MCF 10A (cell line): ENCODE results near the gene FBXW7. TPM values are rescaled to one million over a fixed set of nuclear protein-coding genes. Genes with fewer than 3 reads are reported as not detected.
A peak's percentile ranks its signal among the peaks of the same experiment; 100 is the strongest.

ENCODE experiments used
- BruUV-seq: library from RNA; stranded (reverse); fragments of 400-500 nt; replicated peaks from 2 replicates; lab custom pipeline; 2021; lab: Mats Ljungman, UMichigan
- CTCF ChIA-PET: fragments of 300-600 bp; sonication (Branson Sonifier 250); formaldehyde crosslinking; extraction: SDS; loops from one replicate; lab custom pipeline; 2021; ENCODE audit warnings: antibody characterized with exemption, inconsistent platforms; lab: Yijun Ruan, JAX
- POLR2A ChIA-PET: fragments of 300-600, 350-650 bp; sonication (Branson Sonifier 250); formaldehyde crosslinking; extraction: SDS; loops from one replicate; lab custom pipeline; 2020; ENCODE audit warnings: antibody characterized with exemption, inconsistent platforms; lab: Yijun Ruan, JAX
- DNase-seq: peaks from one replicate; pipeline ENCODE4 v3.0.0-alpha.2; 2018; ENCODE audit not compliant: unreplicated experiment
- H3K27ac Mint-ChIP-seq: one replicate; pipeline ENCODE4 v1.8.0; 2022; ENCODE audit warnings: mild to moderate bottlenecking, low read depth, mixed read lengths; ENCODE audit not compliant: unreplicated experiment
- H3K27me3 Mint-ChIP-seq: one replicate; pipeline ENCODE4 v1.8.0; 2022; ENCODE audit warnings: mixed read lengths; ENCODE audit not compliant: insufficient read depth, unreplicated experiment
- H3K36me3 Mint-ChIP-seq: one replicate; pipeline ENCODE4 v1.8.0; 2022; ENCODE audit warnings: mild to moderate bottlenecking, moderate library complexity, mixed read lengths; ENCODE audit not compliant: insufficient read depth, unreplicated experiment
- H3K4me1 Mint-ChIP-seq: one replicate; pipeline ENCODE4 v1.8.0; 2022; ENCODE audit warnings: mixed read lengths; ENCODE audit not compliant: insufficient read depth, unreplicated experiment
- H3K4me3 Mint-ChIP-seq: one replicate; pipeline ENCODE4 v1.8.0; 2022; ENCODE audit warnings: mild to moderate bottlenecking, moderate library complexity, mixed read lengths; ENCODE audit not compliant: unreplicated experiment
- H3K9me3 Mint-ChIP-seq: one replicate; pipeline ENCODE4 v1.8.0; 2022; ENCODE audit warnings: mixed read lengths; ENCODE audit not compliant: unreplicated experiment
- intact Hi-C: fragments of 100-400 bp; cut with micrococcal nuclease; formaldehyde crosslinking; loops from 2 replicates; pipeline ENCODE4 v1.14.1; 2022
- microRNA-seq: library from miRNA; unstranded; fragments of <30 nt; microRNA quantifications from one replicate; pipeline ENCODE4 v1.2.0, GENCODE V29; 2022
- total RNA-seq: library from RNA; stranded (reverse); gene quantifications from 2 replicates; pipeline ENCODE4 v1.2.3, GENCODE V29; 2022
- TF ChIP-seq, protein P1 (sequence below): fragments of 200-600 bp; IDR thresholded peaks from one replicate; pipeline ENCODE4 v1.8.0; 2022; ENCODE audit warnings: antibody characterized with exemption, mild to moderate bottlenecking; ENCODE audit not compliant: unreplicated experiment

Gene FBXW7
- total RNA-seq, 1 experiment from 2014 or later, result 40.2 TPM

GRCh38 chr4:152273343-152273742 is 262.5 kb downstream of the FBXW7 start:
- Mint-ChIP-seq H3K36me3 (no peaks in the 10 kb centered on the region), H3K4me1 (peaks cover 15% of the 10 kb centered on the region), H3K27ac (peak overlapping the region; percentile 70), H3K27me3 (no peaks in the 10 kb centered on the region), H3K4me3 (no peak overlapping the region), H3K9me3 (no peaks in the 10 kb centered on the region)
- no TSS peak for BruUV-seq
- ChIA-PET CTCF (no interaction called here), POLR2A (interaction anchor here (1.6 to 1.7 kb wide), 2 partner anchors 8 to 14 kb away, joined by 10 to 12 read pairs; no protein-coding TSS in a partner anchor)
- DNase-seq, result peak; percentile 80
- intact Hi-C loops, result no loop called here
- TF ChIP-seq, protein P1, sequence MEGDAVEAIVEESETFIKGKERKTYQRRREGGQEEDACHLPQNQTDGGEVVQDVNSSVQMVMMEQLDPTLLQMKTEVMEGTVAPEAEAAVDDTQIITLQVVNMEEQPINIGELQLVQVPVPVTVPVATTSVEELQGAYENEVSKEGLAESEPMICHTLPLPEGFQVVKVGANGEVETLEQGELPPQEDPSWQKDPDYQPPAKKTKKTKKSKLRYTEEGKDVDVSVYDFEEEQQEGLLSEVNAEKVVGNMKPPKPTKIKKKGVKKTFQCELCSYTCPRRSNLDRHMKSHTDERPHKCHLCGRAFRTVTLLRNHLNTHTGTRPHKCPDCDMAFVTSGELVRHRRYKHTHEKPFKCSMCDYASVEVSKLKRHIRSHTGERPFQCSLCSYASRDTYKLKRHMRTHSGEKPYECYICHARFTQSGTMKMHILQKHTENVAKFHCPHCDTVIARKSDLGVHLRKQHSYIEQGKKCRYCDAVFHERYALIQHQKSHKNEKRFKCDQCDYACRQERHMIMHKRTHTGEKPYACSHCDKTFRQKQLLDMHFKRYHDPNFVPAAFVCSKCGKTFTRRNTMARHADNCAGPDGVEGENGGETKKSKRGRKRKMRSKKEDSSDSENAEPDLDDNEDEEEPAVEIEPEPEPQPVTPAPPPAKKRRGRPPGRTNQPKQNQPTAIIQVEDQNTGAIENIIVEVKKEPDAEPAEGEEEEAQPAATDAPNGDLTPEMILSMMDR, result no peak

Small RNA genes within 50 kb of the gene (microRNA-seq; reads per million reads assigned to microRNA genes)
- gene MIR3140, result 2.9 reads per million, percentile 21 among the genes with 10 or more reads in this experiment

Other genes with a start within 250 kb of the FBXW7 start
- gene TMEM154, start 143.9 kb upstream of the FBXW7 start, total RNA-seq, result 37.9 and 41.5 TPM in 2 replicates
- 0.12 and 0.32 TPM in 2 replicates for gene TIGD4, start 243.6 kb upstream of the FBXW7 start, total RNA-seq
- gene ARFIP1, start 243.9 kb upstream of the FBXW7 start, total RNA-seq, result 26.7 and 35.5 TPM in 2 replicates